Left lobe of liver (tissue), 2 donors: Measurements from ENCODE around the gene PSTPIP1. TPM values are rescaled to one million over a fixed set of nuclear protein-coding genes. Genes with fewer than 3 reads are reported as not detected.
A peak's percentile ranks its signal among the peaks of the same experiment; 100 is the strongest.

Source experiments
- ATAC-seq: fragments of 200-7000 bp; cut with Tn5 transposase; one replicate; pipeline ENCODE4 v1.9.1; 2020; ENCODE audit warnings: mild to moderate bottlenecking, moderate library complexity
- DNase-seq: peaks from one replicate; pipeline ENCODE4 v3.0.0-alpha.2; 2020; ENCODE audit warnings: low spot score
- total RNA-seq: library from RNA; stranded (reverse); gene quantifications from one replicate; pipeline ENCODE4 v1.2.1, GENCODE V29; 2021
- donor health status: DM: no; HTN: no; CAD: no; lungs with moderate emphysema.
- donor health status: DM: no; HTN: yes; CAD: no.

PSTPIP1 gene
- total RNA-seq, 1 donor from 2014 or later: 1.5 TPM

GRCh38 chr15:77038312-77039216 lies 43.6 kb downstream of the PSTPIP1 start:
- ATAC-seq (no peak), DNase-seq (no peak)

GRCh38 chr15:77039217-77039533 lies 44.2 kb downstream of the PSTPIP1 start:
- no peak for ATAC-seq
- no peak for DNase-seq

GRCh38 chr15:77039848-77040247 lies 44.9 kb downstream of the PSTPIP1 start:
- ATAC-seq: no peak
- DNase-seq: no peak

- ATAC-seq: no peak
- no peak for DNase-seq
These were observed 45.7 kb downstream of the PSTPIP1 start for GRCh38 chr15:77040673-77041072.

GRCh38 chr15:77042245-77042919 lies 47.5 kb downstream of the PSTPIP1 start:
- ATAC-seq (no peak), DNase-seq (no peak)

- no peak for DNase-seq
- ATAC-seq: no peak
These were observed 48.3 kb downstream of the PSTPIP1 start for GRCh38 chr15:77042955-77043920.

GRCh38 chr15:77044228-77045042 lies 49.5 kb downstream of the PSTPIP1 start:
- DNase-seq: no peak
- ATAC-seq: no peak

- DNase-seq: no peak
- ATAC-seq: no peak
These were observed 51.1 kb downstream of the PSTPIP1 start for GRCh38 chr15:77045985-77046384.

GRCh38 chr15:77046704-77047412 lies 51.9 kb downstream of the PSTPIP1 start:
- DNase-seq: no peak
- no peak for ATAC-seq

- DNase-seq: no peak
- no peak for ATAC-seq
These were observed 53.4 kb downstream of the PSTPIP1 start for GRCh38 chr15:77048135-77048876.

- DNase-seq: no peak
- ATAC-seq: no peak
These were observed 57.6 kb downstream of the PSTPIP1 start for GRCh38 chr15:77052556-77052955.

- DNase-seq (no peak), ATAC-seq (no peak)
These were observed 58.8 kb downstream of the PSTPIP1 start for GRCh38 chr15:77053709-77054108.

- DNase-seq (no peak), ATAC-seq (no peak)
These were observed 62.1 kb downstream of the PSTPIP1 start for GRCh38 chr15:77057072-77057471.

- no peak for ATAC-seq
- DNase-seq: no peak
These were observed 62.8 kb downstream of the PSTPIP1 start for GRCh38 chr15:77057685-77058084.

- ATAC-seq (peak; percentile 81), DNase-seq (no peak)
These were observed 63.5 kb downstream of the PSTPIP1 start for GRCh38 chr15:77058468-77058867.

- no peak for ATAC-seq
These were observed 64.9 kb downstream of the PSTPIP1 start for GRCh38 chr15:77059786-77060361.

GRCh38 chr15:77060546-77060945 lies 65.6 kb downstream of the PSTPIP1 start:
- no peak for ATAC-seq

More at GRCh38 chr15:77059786-77060361, 64.9 kb downstream of the PSTPIP1 start:
- no peak for DNase-seq

GRCh38 chr15:77063249-77063648 lies 68.3 kb downstream of the PSTPIP1 start:
- ATAC-seq: no peak
- DNase-seq: no peak

More at GRCh38 chr15:77060546-77060945, 65.6 kb downstream of the PSTPIP1 start:
- DNase-seq: no peak
